GM18526 (cell line): ENCODE results near the gene EMID1.

Source experiments
- POLR2A ChIP-seq: IDR thresholded peaks from 3 replicates; pipeline ENCODE4 v1.6.1; 2011; ENCODE audit not compliant: insufficient read length; ENCODE audit errors: extremely low read depth

Gene EMID1

DNA sequence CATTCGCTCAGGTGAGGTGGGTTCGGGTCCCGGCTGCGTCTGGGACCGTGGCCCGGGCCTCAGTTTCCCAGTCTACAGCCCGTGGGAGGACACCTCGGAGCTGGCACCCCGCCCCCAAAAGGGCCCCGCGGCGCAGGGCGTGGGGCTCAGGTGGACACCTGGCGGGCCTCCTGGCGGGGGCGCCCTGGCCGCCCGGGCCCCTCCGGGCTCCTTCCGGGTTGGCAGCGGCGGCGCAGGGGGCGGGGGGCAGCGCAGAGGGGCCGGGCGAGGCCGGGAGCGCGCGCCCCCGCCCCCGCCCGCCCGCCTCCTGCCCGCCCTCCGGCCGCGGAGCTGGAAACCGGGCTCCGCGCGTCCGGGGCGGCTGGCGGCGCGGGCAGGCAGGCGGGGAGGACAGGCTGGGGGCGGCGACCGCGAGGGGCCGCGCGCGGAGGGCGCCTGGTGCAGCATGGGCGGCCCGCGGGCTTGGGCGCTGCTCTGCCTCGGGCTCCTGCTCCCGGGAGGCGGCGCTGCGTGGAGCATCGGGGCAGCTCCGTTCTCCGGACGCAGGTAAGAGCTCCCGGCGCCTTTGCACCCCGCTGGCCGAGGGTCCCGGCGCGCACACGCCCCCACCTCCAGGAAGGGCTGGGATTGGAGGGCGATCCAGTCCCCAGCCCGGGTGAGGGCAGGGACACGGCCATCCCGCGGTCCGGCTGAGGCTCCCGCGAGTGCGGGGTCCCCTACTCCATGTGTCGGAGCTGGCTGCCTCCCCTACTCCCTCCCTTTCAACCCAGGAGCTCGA lies at the start of gene EMID1:
EMID1 (plus strand) TSS at position 303 of the 778 bp plus-strand sequence; CDS start at position 446, 143 bp downstream.
- TF ChIP-seq POLR2A: peak; percentile 19

- no peak for TF ChIP-seq POLR2A
Observed at GRCh38 chr22:29155966-29156365, 49.7 kb upstream of the EMID1 start.

- no peak for TF ChIP-seq POLR2A
Observed at GRCh38 chr22:29156507-29156906, 49.2 kb upstream of the EMID1 start.

DNA sequence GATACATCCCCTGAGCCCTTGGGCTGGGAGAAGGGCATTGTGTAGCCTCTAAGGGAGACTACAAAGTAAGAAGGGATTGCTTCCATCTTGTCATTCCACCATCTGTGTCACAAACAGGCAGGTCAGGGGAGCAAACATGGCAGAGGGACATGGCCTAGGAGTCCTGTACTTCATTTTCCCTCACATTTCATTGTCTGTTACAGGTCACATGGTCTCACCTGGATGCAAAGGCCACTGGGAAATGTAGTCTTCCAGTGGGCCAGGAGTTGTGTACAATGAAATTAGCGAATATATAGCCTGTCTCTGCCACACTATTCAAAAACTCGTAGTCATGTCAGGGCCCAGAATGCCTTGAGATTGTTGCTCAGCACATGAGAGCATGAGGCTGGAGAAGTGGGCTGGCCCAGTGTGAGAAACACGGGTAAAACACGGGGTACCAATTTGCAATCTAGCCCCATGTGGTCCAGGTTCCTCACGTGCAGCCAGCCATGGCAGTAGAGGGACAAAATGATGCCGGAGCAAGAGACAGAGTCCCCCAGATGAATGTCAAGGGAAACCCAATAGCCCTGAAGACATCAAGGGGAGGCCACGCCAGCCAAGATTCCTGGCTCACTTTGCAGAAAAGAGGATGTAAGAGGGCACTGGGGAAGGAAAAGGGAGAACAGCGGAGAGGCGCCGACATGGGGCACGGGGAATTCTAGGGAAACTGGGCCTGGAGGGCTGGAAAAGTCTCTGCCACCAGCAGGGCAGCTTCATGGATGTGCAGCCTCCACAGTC lies 47.7 kb upstream of the EMID1 start:
- TF ChIP-seq POLR2A: no peak

- TF ChIP-seq POLR2A: no peak
Observed at GRCh38 chr22:29158546-29158945, 47.1 kb upstream of the EMID1 start.

DNA sequence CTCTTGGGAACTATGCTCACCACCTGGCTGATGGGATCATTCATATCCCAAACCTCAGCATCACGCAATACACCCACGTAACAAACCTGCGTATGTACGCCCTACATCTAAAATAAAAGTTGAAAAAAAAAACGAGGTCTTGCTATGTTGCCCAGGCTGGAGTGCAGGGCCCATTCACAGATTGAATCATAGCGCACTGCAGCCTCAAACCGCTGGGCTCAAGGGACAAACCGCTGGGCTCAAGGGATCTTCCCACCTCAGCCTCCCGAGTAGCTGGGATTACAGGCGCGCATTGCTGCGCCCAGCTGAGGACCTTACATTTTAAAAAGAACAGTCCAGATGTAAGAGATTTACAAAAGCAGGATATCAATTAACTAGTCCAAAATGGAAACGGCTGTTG lies 41.9 kb upstream of the EMID1 start:
- TF ChIP-seq POLR2A: no peak

DNA sequence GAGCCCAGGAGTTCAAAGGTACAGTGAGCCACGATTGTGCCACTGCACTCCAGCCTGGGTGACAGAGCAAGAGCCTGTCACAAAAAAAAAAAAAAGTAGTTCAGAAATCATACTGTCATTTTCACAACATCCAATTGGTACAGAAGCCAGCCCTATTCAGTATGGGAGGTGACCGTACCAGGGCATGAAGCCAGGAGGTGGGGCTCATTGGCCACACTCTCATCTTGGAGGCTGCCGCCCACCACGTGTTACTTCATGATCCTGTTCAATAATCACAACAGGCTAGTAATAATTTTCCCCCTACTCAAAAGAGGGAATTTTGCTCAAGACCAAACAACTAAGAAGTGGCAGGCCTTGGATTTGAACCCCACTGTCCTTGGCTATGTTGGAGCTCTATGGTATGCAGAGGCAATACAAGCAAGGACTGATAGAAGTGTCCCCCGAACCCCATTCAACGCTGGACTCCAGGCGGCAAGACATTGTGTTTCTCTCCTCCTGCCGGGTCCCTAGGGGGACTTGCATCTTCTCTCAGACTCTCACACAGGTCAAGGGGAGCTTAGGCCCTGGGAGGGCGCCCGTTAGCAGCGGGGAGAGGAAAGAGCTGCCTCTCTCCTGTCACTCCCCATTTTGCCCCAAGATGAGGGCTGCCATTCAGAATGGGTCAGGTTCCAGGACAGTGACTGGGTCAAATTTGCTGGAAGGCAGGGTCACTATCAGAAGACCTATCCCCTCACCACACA lies 40.2 kb upstream of the EMID1 start:
- TF ChIP-seq POLR2A: no peak

- TF ChIP-seq POLR2A: no peak
Observed at GRCh38 chr22:29166180-29166579, 39.5 kb upstream of the EMID1 start.

DNA sequence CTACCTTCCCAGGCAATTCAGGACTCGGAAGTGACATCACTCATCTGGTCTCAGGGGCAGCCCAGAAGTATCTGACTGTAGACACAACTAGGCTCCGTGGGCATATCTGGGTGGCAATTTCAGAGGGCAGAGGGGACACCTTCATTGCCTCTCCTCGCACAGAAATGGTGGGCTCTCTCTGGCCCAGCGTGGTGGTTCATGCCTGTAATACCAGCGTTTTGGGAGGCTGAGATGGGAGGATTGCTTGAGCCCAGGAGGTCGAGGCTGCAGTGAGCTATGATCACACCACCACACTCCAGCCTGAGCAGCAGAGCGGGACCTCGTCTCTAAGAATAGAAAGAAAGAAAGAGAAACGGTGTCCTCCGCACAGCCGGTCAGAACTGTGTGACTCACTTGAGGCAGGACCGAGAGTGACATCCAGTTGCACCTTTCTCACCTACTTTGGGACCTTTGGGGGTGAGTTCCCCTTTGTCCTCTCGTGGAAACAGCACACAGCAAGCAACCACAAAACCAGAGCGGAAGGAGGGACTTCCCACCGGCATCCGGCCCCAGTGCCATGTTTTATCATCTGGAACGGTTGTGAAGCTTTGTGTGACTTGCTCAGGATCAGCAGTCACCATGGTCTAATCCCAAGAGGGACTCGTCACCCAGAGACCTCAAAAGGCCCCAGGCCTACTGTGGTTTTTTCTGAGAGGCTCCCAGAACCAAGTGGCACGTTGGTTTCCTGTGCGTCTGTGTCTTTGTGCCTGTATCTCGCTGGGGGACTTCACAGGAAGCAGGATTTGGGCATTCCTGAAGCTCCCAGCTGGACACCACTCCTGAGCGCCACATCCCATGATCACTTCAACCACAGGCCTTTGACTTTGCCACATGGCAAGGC lies 38.4 kb upstream of the EMID1 start:
- no peak for TF ChIP-seq POLR2A

DNA sequence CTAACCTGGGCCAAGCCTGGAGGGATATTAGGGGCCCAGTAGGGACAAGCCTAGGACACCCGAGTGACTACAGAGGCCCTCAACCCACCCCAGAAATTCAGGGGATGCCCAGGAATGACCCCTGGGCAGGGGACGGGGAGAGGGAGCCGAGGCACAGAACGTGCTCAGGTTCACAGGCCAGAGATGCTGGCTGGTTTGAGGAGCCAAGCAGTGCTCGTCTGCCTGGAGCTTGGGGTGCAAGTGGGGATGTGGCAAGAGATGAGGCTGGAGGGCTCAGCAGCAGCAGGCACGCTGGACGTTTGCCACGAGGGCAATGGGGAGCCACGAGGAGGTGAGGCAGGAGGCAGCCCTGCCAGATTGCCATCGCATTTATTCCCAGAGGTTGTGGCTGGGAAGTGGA lies 34.0 kb upstream of the EMID1 start:
- no peak for TF ChIP-seq POLR2A

- TF ChIP-seq POLR2A: no peak
Observed at GRCh38 chr22:29172216-29172615, 33.5 kb upstream of the EMID1 start.

DNA sequence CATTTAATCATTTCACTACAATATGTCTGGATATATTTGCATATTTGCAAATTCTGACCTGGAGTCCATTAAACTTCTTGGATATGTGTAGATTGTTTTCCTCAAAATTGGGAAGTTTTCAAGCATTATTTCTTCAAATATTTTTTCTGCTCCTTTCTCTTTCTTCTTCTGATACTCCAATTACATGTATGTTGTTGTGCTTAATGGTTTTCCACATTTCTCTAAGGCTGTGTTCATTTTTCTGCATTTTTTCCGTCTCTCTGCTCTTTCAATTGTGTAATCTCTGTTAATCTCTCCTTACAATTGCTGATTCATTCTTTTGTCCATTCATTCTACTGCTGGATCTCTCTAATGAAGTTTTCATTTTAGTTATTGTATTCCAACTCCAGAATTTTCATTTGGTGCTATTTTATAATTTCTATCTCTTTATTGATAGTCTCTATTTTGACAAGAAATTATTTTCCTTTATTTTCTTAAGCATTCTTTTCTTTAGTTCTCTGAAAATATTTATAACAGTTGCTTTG lies 30.3 kb upstream of the EMID1 start:
- TF ChIP-seq POLR2A: no peak

DNA sequence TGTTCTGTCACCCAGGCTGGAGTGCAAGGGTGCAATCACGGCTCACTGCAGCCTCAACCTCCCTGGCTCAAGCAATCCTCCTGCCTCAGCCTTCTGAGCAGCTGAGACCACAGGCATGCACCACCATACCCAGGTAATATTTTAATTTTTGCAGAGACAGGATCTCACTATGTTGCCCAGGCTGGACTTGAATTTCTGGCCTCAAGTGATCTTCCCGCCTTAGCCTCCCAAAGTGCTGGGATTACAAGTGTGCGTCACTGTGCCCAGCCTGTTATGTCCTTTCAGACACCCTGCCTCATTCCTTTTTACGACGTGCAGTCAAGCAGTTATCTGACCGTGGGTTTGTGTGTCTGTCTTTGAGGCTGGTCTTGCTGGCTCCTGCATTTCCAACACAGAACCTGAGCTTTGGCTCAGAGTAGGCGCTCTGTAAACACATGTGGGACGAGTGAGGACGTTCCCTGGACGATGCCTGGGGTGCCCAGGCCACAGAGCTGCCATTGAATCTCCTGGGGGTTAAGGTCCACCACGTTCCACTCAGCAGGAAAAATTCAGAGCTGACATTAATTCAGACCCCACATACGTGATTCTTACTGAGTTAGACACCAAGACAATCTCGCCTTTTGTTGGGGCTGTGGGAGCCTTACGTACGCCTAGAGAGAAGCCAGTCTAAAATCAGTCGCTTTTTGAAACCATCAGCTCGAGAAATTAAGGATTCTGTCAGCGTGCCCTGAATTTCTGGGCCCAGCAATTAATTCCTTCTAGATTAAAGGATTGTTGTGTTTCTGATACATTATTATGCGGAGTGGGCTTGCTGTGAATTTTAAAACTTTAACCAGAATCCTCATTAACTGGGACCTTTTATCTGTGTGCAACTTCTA lies 21.5 kb upstream of the EMID1 start:
- TF ChIP-seq POLR2A: no peak
